GM12875 (cell line): ENCODE data around the gene PRSS21.

Experiments used
- H3K4me3 ChIP-seq: one replicate; pipeline ENCODE4 v1.5.1; 2011; ENCODE audit warnings: low read depth, low read length, control low read depth
- CTCF ChIP-seq: IDR thresholded peaks from 2 replicates; pipeline ENCODE4 v1.5.1; 2011; ENCODE audit warnings: low read depth, mild to moderate bottlenecking, control low read depth, inconsistent platforms, low read length, moderate library complexity, borderline replicate concordance; ENCODE audit not compliant: insufficient read depth

Gene PRSS21

DNA sequence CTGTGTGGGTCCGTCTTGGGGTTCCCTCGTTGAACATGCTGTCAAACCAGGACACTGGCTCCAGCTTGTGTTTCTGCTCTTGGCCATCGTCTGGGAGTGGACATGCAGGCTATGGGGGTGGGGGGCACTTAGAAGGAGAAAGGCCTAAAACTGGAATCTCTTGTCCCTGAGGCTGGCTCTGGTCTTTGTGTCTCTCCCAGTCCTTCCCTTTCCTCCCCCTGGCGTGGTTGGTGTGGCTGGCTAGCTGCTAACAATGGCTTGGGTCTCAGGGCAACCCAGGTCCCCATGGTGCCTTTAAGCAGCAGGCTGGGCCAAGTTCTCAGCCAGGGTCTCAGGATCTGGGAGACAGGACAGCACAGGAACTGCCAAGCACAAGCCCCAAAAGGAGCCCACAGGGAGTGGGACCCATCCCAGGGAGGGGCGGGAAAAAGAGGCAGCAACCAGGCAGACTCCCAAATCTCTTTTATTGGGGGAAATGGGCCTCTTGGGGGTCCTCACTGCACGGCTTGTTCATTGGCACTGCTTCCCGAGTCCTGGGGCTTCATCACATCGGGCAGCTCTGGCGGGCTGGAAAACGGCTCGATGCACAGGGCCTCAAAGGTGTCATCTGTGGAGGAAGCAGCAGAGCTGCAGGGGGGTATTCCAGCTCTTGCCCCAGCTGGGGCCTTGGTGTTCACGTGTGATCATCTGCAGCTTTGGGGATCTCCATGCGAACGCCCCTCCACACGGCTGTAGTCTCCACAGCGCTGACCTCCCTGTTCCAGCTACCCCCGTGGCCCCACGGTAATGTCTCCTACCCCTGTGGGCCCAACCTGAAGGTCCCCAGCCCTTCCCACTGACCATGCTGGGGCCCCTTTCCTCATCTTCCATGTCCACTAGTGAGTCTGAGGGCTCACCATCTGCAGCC, 45.3 kb upstream of the PRSS21 start:
- H3K4me3 ChIP-seq = no peak overlapping the region
- TF ChIP-seq CTCF = no peak

DNA sequence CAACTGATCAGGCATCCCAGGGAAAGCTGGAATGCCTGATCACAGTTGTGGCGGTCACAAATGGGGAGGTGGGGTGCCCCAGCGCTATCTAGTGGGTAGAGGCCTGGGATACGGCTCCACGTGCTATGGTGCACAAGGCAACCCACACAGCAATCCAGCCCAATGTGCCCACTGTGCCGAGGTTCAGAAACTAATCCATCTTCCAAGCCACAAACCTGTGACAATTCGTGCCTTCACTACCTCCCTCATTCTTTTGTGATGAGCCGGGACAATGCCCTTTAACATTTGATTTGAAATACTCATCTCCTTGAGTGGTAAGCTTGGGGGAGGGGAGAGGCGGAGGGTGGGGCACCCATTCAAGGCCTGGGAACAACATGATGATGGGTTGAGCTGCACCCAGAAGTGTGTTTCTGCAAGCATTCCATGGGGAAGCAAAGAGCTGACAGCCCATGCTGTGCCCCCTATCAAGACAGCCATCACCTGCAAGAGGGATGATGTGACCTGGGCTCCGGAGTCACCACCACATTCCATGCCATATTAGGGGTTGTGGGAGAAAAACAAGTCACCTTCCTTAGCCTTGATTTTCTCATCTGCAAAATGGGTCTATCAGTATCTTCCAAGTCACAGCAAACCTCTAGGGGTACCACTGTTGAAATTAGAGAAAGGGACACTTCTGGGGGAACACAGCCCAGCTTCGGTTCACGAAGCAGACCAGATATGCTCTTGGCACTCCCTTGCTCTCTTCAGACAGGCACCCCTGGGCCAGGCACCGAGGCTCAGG, 43.7 kb upstream of the PRSS21 start:
- no peak overlapping the region for H3K4me3 ChIP-seq
- no peak for TF ChIP-seq CTCF

GRCh38 chr16:2774161-2774891, 42.7 kb upstream of the PRSS21 start:
- no peak for TF ChIP-seq CTCF
- H3K4me3 ChIP-seq = no peak overlapping the region

- TF ChIP-seq CTCF = no peak
- no peak overlapping the region for H3K4me3 ChIP-seq
These were observed 41.8 kb upstream of the PRSS21 start for GRCh38 chr16:2775131-2775716.

GRCh38 chr16:2775765-2776499, 41.1 kb upstream of the PRSS21 start:
- no peak for TF ChIP-seq CTCF
- peak overlapping the region; percentile 98 for H3K4me3 ChIP-seq

GRCh38 chr16:2776500-2777139, 40.4 kb upstream of the PRSS21 start:
- TF ChIP-seq CTCF = no peak
- H3K4me3 ChIP-seq = peak overlapping the region; percentile 98
